Activated CD8-positive, alpha-beta memory T cell treated with anti-CD3 and anti-CD28 coated beads, Interleukin-2, amount 50 U/mL, for 4 hours (primary cell): ENCODE results near the gene ANAPC4.

Experiments used
- DNase-seq: peaks from one replicate; pipeline ENCODE4 v3.0.0-alpha.2; 2020

ANAPC4 gene

DNA sequence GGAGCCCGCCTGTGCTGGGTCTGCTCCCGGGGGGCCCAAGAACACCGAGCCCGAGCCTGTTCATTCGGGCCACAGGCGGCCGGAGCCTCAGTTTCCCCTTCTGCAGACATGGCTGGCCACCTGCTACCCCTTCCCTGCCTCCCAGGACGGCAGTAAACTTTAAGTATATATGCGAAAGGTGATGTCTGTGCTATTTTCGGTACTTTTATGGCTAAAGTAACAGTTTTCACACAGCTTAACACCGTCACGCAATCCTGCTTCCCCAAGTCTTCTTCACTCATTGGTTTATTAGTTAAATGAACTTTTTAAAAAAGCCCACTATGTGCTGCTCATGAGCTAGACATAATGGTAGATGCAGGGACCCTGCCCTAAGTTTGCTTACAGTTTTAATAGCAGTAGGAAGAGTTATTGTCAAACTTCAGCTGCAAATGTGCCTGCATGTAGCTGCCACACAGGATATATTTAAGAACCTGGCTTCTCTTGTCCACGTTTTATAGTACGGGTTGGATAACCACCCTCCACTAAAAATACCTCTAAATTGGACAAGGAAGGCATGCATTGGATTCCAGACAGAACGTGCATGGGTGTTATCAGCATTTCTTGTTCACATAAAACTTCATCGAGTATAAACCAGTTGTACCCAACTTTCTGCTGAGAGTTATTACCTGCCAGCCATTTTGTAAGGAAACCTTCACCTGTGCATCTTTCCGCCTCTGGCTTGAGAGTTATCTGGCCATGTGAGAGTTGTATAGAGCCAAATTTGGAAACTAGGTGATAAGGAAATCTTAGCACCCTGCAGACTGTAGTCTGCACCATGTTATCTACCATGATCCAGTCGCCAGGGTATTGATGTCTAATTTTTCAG lies 741 bp downstream of the ANAPC4 start:
- no peak for DNase-seq

DNA sequence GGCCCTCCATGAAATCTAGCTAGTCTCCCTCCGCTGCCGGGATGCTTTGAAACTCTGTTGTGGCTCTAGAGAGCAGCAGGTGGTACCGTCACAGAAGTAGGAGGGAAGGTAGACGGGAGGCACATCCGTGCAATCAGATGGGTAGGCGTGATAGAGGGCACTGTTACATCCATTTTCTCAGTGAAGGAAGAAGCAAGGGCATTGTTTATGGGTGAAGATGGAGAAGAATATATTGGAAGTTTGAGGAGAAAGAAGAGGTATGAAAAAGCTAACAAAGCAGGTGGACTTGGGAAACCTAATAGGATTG lies 1.3 kb downstream of the ANAPC4 start:
- no peak for DNase-seq

DNA sequence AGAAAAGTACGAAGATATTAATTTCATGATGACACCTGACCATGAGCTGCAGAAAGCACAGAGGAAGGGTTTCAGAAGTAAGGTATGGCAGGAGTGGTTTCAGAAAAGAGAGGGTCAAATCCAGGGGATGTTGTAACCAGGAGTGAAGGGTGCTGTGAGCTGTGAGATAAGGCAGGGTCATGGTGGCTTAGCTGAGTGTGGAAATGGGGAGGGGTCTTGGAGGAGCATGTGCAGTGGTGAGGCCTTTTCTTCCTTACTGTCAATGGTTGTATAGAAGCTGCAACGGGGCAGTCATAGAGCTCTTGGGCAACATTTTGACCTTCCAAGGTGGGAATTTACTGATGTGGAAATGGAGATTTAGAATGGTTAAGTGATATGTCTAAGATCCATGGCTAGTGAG lies 2.5 kb downstream of the ANAPC4 start:
- DNase-seq = no peak

DNA sequence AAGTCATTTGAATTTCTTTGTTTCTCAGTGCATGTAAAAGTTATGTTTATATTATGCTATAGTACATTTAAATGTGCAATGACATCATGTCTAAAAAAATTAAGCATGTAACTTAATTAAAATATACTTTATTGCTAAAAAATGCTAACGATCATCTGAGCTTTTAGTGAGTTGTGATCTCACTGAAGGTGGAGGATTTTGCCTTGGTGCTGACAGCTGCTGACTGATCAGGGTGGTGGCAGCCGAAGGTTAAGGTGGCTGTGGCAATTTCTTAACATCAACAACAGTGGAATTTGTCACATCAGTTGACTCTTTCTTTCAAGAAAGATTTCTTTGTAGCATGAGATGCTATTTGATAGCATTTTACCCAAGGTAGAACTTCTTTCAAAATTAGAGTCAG lies 6.6 kb downstream of the ANAPC4 start:
- no peak for DNase-seq

DNA sequence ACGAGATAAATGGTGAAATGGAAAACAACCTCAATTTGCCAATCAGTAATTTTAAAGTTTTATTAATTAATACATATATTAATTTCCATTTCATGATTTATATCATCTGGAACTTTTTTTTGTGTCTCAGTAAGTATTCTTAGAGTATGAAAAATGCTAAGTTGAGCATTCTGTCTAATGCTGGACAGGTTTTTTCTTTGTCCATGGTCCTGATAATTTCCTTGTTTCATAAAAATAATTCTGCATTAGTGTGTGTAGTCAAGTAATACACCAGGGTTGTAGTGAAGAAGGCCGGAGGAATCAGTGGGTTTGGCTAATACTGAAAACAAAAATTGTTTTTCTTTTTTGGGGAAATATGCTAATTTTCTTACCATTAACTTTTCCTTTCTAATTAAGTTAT lies 9.9 kb downstream of the ANAPC4 start:
- DNase-seq = no peak

DNA sequence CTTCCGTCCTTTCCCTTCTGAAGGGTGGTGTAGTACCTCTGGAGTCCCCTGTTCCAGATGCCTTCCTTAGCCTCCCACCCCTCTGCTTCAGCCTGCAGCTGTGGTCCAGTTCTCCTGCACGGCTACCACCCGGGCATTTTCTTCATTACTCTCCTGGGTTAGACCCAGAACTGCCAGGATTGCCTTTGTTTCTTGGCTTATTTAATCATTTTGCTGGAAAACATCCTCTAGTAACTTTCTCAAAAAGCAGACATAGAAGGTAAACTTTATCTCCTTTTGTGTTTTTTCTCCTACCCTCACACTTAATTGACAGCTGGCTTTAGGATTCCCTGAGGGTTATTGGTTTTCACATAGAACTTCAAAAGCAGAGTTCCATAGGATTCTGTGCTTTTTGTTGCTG lies 20.2 kb downstream of the ANAPC4 start:
- no peak for DNase-seq

DNA sequence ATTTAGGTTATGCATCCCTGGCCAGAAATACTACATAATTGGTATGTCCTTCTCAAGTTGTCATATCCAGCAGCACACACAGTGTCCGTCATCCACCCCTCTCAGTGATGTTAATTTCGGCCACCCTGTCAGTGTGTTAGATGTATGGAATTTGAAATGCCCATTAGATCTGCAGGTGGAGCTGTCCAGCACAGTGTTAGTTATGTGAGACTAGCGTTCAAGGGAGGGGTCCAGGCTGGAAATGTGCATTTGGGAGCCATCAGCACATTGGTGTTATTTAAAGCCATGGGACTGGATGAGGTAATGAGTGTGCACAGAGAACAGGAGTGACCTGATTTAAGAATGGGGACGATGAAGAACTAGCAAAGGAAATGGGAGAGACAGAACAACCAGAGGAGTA lies 22.4 kb downstream of the ANAPC4 start:
- no peak for DNase-seq

DNA sequence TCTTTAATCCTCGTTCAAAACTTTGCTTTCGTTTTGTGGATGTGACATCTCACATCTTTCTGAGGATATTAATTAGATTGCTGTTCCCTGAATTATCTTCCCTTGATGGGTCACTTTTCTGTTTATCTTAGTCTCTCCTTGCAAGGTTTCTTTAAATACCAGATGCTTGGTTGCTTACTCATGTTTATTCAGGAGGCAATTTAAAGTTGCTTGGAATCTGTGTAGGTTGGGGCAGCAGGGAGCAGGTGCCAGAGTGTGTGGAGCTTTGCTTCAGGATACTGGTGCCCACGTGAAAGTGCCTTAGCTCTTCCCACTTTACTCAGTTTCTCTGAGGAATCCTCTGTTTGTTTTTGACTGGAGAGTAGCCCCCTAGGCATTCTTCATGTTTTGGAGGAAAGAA lies 24.0 kb downstream of the ANAPC4 start:
- DNase-seq = no peak

DNA sequence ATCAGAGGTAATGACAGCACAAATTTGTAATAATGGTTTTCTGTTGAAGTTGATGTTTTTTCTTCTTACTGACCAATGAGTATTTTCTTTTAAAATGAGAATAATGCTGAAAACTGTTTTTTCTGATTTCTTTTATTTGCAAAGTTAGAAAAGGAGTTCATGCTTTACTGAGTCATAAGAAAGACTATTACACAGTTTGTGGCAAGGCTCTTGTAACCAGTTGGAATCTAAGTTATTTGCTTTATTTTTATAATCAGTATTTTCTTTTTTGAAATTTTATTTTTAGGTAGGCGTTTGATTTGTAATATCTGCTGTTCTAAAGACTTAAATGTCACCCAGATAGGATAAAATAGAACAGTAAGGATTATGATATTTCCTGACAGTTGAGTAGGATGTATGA lies 25.5 kb downstream of the ANAPC4 start:
- no peak for DNase-seq

DNA sequence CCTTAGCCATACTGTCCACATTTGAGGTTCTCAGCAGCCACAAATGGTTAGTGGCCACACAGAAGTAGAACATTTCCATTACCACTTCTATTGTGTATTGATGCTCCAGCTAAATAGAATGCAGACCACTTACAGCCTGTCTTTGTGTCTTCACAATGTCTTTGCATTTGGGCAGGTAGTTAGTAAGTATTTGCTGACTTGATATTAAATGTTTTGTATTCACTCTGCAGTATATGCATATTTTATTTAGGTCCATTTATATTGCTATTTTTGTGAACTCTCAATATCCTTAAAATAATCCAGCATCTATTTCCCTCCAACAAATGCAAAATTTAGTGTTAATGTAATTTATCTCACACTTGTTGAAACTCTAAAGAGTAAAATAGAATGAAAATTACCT lies 26.6 kb downstream of the ANAPC4 start:
- no peak for DNase-seq

DNA sequence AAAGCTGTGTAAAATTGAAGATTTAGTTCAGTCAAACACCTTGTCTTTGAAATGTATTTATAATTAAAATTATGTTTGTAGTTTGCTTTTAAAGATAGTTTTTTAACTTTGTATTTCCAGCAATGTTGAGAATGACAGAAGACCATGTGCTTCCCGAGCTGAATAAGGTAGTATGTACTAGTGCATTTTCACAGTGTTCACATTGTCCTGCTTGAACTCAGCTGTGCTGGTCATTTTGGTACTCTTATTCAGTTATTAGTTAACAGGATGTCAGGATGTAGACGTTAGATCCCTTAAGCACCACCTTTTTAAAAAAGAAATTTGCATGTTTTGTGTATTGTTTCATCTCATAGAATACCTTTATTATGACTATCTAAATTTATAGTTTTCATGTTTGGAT lies 28.4 kb downstream of the ANAPC4 start:
- DNase-seq = no peak

DNA sequence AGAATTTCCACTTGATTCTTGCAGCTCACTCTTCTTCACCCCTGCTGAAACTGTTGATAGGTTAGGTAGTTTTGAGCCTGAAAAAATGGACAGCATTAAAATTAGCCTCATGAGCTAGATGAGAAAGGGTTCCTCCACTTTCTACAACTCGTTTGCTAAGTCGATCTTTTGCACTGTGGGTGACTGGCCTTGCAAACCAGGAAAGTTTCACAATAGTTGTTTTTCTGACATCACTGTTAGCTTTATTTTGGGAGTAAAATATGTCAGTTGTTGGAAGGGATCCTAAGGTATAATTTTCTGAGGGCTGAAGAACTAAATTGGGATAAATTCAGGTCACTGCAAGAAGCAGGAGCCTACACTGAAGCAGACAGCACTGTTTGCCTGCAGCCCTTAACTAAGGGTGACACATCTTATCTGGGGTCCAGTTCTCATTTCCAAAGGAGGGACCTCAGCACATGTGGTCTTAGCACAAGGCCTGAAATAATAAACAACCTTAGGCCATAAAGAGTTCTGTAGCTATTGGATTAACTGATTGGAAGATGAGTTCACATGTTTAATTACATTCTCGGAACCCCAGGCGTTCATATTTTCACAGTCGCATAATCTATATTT lies 29.1 kb downstream of the ANAPC4 start:
- no peak for DNase-seq

DNA sequence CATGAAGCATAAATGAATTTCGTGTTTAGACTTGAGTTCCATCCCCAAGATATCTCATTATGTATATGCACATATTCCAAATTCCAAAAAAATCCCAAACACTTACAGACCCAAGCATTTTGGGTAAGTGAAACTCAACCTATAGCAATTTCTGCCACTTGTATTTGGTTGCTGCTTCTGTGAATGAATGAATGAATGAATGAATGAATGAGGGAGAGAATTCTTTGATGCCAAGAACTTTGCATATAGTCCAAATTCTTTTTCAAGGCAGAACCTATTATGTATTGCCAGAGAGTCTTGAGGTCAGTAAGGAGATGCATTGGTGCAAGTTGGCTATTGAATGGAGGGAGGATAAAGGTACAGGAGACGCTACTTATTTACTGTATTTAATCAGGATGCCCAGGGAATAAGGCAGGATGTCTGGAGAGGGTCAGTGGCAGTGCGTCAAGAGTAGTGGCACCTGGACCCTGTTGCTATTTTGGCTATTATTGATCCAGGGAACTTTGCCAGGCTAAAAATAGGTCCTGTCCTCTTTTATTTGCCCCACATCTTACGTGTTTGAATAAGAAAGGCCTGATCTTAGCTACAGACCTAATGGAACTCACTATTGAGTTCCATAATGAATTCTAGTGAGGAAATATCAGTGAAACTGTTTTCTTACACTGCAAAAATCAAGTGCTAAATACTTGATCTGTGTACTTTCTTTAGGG lies 33.9 kb downstream of the ANAPC4 start:
- no peak for DNase-seq

DNA sequence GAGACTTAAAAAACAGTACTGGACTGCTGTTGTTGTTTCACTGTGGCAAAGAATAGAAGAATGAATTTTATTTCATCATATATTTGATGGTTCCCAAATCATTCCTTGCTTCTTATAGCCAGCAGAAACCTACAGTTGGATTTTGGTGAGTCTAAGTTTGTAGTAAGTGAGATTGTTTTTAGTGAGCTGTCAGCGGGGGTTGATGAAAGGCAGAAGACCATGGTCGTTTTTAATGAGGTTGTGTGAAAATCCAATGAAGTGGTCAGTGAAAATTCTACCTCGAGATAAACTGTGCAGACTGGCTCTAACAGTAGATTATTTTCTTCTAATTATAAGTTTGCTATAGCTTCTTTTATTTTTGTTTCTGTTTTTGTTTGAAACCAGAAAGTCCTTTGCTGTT lies 36.2 kb downstream of the ANAPC4 start:
- DNase-seq = no peak

DNA sequence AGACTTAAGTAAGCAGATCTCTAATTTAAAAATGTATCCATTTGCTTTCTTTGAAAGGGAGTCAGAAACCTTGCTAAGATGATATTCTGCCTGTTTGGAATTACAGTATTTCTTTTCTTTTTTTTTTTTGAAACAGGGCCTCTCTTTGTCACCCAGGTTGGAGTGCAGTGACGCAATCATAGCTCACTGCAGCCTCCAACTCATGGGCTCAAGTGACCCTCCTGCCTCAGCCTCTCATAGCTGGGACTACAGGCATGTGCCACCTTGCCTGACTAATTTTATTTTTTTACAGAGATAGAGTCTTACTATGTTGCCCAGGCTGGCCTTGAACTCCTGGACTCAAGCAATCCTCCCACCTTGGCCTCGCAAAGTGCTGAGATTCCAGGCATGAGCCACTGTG lies 40.0 kb downstream of the ANAPC4 start:
- DNase-seq = no peak

DNA sequence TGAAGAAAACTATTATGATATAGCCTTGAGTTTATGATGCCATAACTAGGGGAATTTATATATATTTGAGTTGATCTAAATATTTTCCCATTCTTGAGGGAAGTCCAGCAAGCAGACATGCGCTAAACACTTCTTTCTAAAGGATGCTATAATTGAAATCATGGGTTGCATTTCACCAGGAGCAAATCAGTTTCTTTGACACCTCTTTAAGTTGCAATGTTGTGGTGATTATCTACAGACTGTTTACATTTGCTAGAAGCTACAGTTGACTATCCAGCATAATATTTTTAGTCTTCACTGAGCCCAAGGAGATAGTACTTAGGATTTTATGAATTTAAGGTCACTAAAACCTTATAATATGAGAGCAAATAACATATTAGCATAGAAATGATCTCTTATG lies 43.9 kb downstream of the ANAPC4 start:
- DNase-seq = no peak

DNA sequence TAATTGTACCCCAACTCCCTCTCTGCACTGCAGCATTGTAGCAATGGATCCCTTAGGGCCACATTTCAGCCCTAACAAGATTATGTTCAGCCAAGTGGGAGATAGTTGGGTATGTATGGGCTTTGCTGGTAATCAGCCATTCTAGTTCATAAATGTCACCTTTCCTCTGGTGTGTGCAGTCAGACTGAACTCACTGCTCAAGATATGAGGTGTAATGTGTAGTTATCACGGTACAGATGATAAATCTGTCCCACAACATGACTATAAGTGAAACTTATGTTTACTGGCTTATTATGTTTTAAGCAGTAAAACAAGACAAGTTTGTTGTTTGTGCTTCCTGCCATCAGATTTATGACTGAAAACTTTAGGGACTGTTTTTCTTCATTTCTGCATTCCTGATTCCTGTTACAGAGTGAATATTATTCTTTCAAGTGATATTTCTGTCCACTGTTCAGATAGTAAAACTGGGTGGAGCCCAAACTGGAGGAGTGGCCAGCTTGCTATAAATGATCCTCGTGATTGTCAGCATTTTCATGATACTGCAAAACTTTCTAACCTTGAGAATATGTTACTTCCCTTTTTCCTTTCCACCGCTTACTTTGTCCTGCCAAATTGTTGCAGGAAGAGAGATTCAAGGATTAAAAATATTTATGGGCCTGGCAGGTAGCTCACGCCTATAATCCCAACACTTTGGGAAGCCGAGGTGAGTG lies 44.9 kb downstream of the ANAPC4 start:
- DNase-seq = no peak

DNA sequence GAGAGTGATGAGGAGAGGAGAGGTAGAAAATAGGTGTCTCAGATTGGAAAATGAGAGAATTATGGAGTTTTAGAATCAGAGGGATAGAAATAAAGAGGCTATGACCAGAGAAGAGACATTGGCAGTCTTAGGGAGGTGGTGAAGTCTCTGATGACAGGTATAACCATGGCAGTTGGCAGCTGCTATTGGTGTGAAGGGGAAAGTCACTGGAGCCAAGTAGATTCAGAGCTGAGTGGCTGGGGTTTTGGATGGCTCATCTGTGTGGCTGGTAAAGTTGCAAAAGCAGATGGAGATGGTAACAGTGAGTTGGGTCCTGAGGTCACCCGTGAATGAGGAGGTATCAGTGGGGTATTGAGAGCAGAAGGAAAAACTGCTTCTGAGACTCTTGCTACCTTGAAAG lies 46.5 kb downstream of the ANAPC4 start:
- no peak for DNase-seq

DNA sequence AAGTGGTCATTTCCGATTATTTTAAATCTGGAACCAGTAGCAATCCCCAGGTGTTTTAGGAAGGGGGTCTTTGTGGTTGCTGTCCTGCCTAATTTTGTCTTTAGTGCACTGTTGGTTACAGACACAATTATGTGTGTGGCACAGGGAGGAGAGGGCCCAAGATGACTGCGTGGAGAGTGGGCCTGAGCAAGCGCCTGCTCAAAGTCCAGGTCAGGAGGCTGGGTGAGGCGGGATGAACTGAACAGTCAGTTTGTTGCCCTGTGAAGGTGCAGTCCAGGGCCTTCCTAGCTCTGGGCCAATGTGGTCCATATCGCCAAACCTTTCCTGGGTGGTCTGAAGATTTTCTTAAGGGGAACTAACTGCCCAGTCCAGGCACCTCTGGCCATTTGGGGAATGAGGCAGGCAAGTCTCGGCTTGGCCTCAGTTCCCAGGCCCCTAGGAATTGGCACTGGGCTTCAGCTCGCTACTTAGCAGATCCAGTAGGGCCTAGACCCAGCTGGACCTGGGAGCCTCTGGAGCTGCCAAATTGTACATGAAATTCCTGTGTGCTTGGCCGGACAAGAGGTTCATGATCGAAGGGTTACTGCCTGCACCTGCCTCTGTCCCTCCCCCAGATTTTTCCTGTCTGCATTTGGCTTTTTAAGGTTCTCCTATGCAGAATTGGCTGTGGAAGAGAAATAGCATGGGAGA lies 47.6 kb downstream of the ANAPC4 start:
- no peak for DNase-seq

DNA sequence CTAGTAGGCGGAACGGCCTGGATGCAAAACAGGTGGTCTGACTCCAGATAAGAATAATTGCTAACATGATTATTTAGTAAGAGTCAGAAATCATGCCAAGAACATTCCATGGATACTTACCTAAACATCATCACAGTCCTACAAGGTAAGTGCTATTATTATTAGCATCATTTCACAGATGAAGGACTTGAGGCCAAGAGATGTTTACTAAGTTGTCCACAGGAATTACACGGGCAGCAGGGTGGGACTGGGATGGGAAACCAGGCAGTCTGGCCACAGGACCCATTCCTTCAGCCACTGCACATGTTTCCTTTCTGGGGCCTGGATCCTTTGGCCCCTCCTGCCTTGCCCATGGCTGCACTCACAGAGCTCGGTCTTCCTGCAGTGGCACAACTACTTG lies 48.3 kb downstream of the ANAPC4 start:
- no peak for DNase-seq

DNA sequence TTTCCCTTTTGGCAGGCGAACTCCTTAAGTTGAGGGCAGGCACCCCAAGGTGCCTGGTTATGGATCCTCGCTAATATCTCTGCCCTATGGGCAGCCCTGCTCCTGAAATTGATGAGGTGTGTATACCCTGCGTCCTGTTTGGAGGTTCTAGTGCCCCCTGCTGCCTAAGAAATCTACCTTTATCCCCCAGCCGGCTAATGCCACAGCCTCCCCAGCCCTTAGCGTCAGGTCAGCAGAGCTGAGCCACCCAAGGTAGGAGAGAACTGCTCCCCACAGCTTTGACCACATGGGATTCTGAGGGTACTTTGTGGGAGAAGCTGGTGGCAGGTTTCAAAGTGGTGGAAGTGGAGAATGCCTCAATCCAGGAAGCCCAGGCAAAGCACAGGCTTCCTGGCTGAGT lies 50.8 kb downstream of the ANAPC4 start:
- no peak for DNase-seq

DNA sequence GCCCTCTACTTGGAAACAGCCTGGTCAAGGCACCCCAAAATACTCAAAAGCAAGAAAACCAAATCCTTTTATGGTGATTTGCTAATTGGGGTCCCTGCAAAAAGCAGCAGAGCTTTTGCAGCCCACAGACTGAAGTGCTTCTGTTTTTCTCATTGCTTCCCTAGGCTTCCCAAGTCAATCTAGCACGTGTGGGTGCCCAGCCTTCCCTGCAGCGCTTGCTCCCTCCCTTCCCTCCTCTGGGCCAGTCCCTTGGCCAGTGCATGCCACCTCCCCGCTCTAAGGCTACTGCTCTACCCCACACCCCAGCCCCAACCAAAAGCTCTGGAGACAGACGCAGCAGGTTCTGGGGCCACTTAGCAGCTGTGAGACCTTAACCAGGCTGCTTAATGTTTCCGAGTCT lies 53.6 kb downstream of the ANAPC4 start:
- no peak for DNase-seq
